HepG2 (cell line): ENCODE results near the gene HRC. TPM values are rescaled to one million over a fixed set of nuclear protein-coding genes. Genes with fewer than 3 reads are reported as not detected.

Experiments used
- CEBPZ ChIP-seq: IDR thresholded peaks from 2 replicates; pipeline ENCODE4 v1.6.1; 2012; ENCODE audit warnings: low read length, improper control_type of control experiment
- GFI1 ChIP-seq: sonication (generic); formaldehyde crosslinking; IDR thresholded peaks from 2 replicates; pipeline ENCODE4 v1.5.0; 2020; ENCODE audit warnings: missing genetic modification reagents, mild to moderate bottlenecking, borderline replicate concordance
- KLF15 ChIP-seq: sonication (generic); formaldehyde crosslinking; IDR thresholded peaks from 2 replicates; pipeline ENCODE4 v1.8.1; 2023; ENCODE audit warnings: borderline replicate concordance, mild to moderate bottlenecking, inconsistent platforms, missing genetic modification reagents, mixed read lengths
- NONO ChIP-seq, 2 experiments: fragments of 450-650 bp in 1 of 2; sonication (generic) in 1 of 2; formaldehyde crosslinking in 1 of 2; IDR thresholded peaks in 1 of 2; conservative IDR thresholded peaks in 1 of 2; 2 replicates each; pipeline versions ENCODE4 v1.6.1 to v1.8.0; 2017 to 2022; ENCODE audit warnings: mild to moderate bottlenecking in 1 of 2, missing genetic modification reagents in 1 of 2, moderate library complexity in 1 of 2
- NPAS2 ChIP-seq: sonication (generic); formaldehyde crosslinking; IDR thresholded peaks from 2 replicates; pipeline ENCODE4 v1.8.0; 2022; ENCODE audit warnings: mild to moderate bottlenecking, missing genetic modification reagents, borderline replicate concordance
- POLR2G ChIP-seq: fragments of 200-400 bp; formaldehyde crosslinking; IDR thresholded peaks from 2 replicates; pipeline ENCODE4 v1.6.1; 2018; ENCODE audit warnings: mild to moderate bottlenecking, low read depth, low read length, moderate library complexity
- THAP8 ChIP-seq: sonication (generic); formaldehyde crosslinking; IDR thresholded peaks from 2 replicates; pipeline ENCODE4 v1.5.1; 2020; ENCODE audit warnings: missing genetic modification reagents, mild to moderate bottlenecking, borderline replicate concordance
- THYN1 ChIP-seq: sonication (generic); formaldehyde crosslinking; IDR thresholded peaks from 2 replicates; pipeline ENCODE4 v1.8.1; 2023; ENCODE audit warnings: low read depth, mild to moderate bottlenecking, moderate library complexity, missing genetic modification reagents, borderline replicate concordance
- TOPORS ChIP-seq: sonication (generic); formaldehyde crosslinking; IDR thresholded peaks from 2 replicates; pipeline ENCODE4 v1.8.0; 2023; ENCODE audit warnings: mild to moderate bottlenecking, missing genetic modification reagents
- ZNF225 ChIP-seq: sonication (generic); formaldehyde crosslinking; IDR thresholded peaks from 2 replicates; pipeline ENCODE4 v1.4.0; 2020; ENCODE audit warnings: mild to moderate bottlenecking, missing genetic modification reagents
- ZNF383 ChIP-seq: sonication (generic); formaldehyde crosslinking; IDR thresholded peaks from 2 replicates; pipeline ENCODE4 v1.4.0; 2020; ENCODE audit warnings: missing genetic modification reagents, mild to moderate bottlenecking, borderline replicate concordance
- ZNF512B ChIP-seq: sonication (generic); formaldehyde crosslinking; IDR thresholded peaks from 2 replicates; pipeline ENCODE4 v1.5.1; 2020; ENCODE audit warnings: missing genetic modification reagents, mild to moderate bottlenecking, borderline replicate concordance
- ZNF580 ChIP-seq: IDR thresholded peaks from 2 replicates; pipeline ENCODE4 v1.6.1; 2016; ENCODE audit warnings: low read depth, borderline replicate concordance
- ZNF776 ChIP-seq: sonication (generic); formaldehyde crosslinking; IDR thresholded peaks from 2 replicates; pipeline ENCODE4 v1.4.0; 2020; ENCODE audit warnings: mild to moderate bottlenecking, missing genetic modification reagents
- ZNF879 ChIP-seq: sonication (generic); formaldehyde crosslinking; IDR thresholded peaks from 2 replicates; pipeline ENCODE4 v1.8.1; 2023; ENCODE audit warnings: missing genetic modification reagents
- polyA plus RNA-seq, 8 experiments: library from polyadenylated mRNA; depleted of rRNA in 3 of 8; stranded (reverse) in 7 of 8; unstranded in 1 of 8; fragments of >200 nt; fragmentation: Illumina TruSeq in 4 of 8; extraction: Trizol in 4 of 8; gene quantifications; 2 replicates each; pipeline versions ENCODE4 v1.2.1 to v1.2.3, GENCODE V29; 2011 to 2016; ENCODE audit warnings: low read depth in 4 of 8, missing spikeins in 1 of 8, mixed read lengths in 1 of 8; ENCODE audit not compliant: insufficient read depth in 1 of 8
- total RNA-seq, 5 experiments: library from RNA; depleted of rRNA; stranded (reverse); fragments of >200 nt; fragmentation: Illumina TruSeq; extraction: Trizol; gene quantifications; 2 replicates each; pipeline ENCODE4 v1.2.3, GENCODE V29; 2016; ENCODE audit warnings: low read depth in 1 of 5

HRC gene
- total and polyA plus RNA-seq, 2 of the 13 experiments (the other 11 are each of a cell fraction or from before 2014, with no cell fraction given), result 3.6 to 15.4 TPM

GRCh38 chr19:49113762-49114629 is 41.2 kb downstream of the HRC start, which contains the start of gene LIN7B (continued):
- TF ChIP-seq ZNF512B (CRISPR knock-in tag) (no peak), ZNF776 (CRISPR knock-in tag) (no peak; the same call in 1 of the 2 replicates), THYN1 (no peak), ZNF383 (CRISPR knock-in tag) (no peak), KLF15 (CRISPR knock-in tag) (no peak), POLR2G (peak; percentile 47), THAP8 (CRISPR knock-in tag) (no peak), CEBPZ (no peak), GFI1 (no peak), TOPORS (no peak), NONO (IDR thresholded peaks at IDR 0.05) (no peak), NONO (CRISPR knock-in tag; conservative IDR thresholded peaks at IDR 0.05) (no peak; the same call in 1 of the 2 replicates), ZNF879 (no peak), NPAS2 (no peak), ZNF580 (no peak), ZNF225 (CRISPR knock-in tag) (peak; percentile 63; the same call in 1 of the 2 replicates)
